ENCODE measurements around the gene TINCR. TPM values are rescaled to one million over a fixed set of nuclear protein-coding genes. Genes with fewer than 3 reads are reported as not detected.
A peak's percentile ranks its signal among the peaks of the same experiment; 100 is the strongest.

The TINCR gene
- total RNA-seq, 1 donor from 2014 or later, result 3.7 TPM

- DNase-seq (ENCODE audit: low spot score), result no peak
Measured at GRCh38 chr19:5590865-5591154, 23.1 kb upstream of the TINCR start.

GRCh38 chr19:5590151-5590864, 22.6 kb upstream of the TINCR start:
- no peak for DNase-seq (ENCODE audit: low spot score)

More at GRCh38 chr19:5590865-5591154, 23.1 kb upstream of the TINCR start:
- intact Hi-C loops (cut with DNase I), result no loop called here
- ATAC-seq, result no peak

DNA sequence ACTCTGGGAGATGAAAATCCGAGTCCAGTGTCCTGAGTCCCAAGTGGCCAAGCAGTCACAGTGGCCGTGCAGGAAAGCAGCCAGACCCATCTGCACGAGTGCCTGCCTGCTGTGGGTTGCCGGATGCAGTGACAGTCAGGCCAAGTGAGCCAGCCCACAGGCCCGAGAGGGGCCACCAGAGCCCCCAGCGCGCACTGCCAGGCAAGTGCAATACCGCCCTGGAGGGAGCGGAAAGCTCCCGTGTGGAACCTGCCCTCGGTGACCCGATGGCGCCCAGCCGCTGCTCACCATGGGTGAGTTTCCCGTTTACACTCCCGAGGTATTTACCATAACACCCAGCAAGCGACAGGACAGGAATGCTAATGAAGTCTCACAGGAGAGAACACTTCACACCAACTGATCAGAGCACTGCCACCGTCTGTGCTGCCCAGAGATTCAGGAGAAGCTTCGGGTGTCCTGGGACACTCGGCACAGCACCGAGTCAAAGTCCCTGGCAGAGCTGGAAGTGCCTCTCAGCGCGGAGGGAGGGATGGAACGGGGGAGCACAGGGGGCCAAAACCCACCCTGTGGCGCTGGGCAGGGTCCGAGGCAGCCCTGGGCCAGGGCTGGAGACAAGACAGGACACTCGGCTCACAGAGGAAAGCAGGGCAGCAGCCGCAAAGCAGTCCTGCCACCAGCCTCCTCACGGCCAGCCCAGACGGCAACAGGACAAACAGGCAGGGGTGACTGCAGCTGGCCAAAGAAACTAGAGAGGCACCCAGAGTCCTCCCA, 21.3 kb upstream of the TINCR start:
- no peak for ATAC-seq
- intact Hi-C loops (cut with DNase I), result no loop called here
- DNase-seq (ENCODE audit: low spot score), result no peak

More at GRCh38 chr19:5590151-5590864, 22.6 kb upstream of the TINCR start:
- ATAC-seq, result no peak
- intact Hi-C loops (cut with DNase I), result no loop called here

- intact Hi-C loops (cut with DNase I), result no loop called here
- DNase-seq (ENCODE audit: low spot score), result no peak
- no peak for ATAC-seq
Measured at GRCh38 chr19:5588441-5588840, 20.7 kb upstream of the TINCR start.

- DNase-seq (ENCODE audit: low spot score) (no peak), ATAC-seq (no peak)
- intact Hi-C loops (cut with DNase I), result no loop called here
Measured at GRCh38 chr19:5587661-5588060, 19.9 kb upstream of the TINCR start.

GRCh38 chr19:5587071-5587455, 19.3 kb upstream of the TINCR start:
- DNase-seq (ENCODE audit: low spot score) (no peak), ATAC-seq (no peak)
- intact Hi-C loops (cut with DNase I), result no loop called here

DNA sequence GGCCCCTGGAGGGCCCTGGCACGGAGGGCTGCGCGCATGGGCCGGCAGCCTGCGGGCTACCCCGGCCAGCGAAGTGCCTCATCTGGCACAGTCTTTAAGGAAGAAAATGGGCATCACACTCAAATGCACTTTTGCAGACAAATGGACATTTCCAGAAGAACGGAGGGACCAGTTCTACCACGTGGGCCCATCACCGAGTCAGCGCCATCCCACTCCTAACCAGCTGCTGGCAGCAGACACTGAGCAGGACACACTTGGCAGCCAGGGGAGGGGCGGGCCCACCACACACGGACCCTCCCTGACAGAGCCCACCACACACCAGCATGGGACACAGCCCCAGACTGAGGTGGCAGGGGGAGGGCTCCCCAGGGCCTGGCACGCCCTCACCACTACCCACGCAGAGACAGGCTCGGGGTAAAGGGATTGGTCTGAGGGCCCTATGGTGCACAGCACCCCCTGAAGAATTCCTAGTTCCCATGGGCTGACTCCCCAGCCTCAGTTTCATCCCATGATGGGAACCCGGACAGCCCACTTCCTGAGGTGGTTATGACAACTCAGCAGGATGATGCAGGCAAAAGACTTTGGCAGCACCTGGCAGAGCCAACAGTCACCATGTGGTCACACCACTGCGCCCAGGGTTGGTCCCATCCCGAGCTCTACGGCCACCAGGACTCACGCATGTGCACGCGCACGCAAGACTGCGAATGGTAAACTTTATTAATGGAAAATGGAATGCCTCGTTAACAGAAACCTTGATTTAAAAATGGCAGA, 18.7 kb upstream of the TINCR start:
- intact Hi-C loops (cut with DNase I), result no loop called here
- ATAC-seq, result peak; percentile 11
- no peak for DNase-seq (ENCODE audit: low spot score)

- no peak for DNase-seq (ENCODE audit: low spot score)
- intact Hi-C loops (cut with DNase I), result no loop called here
- ATAC-seq, result peak; percentile 30
Measured at GRCh38 chr19:5585461-5586299, 17.9 kb upstream of the TINCR start.

DNA sequence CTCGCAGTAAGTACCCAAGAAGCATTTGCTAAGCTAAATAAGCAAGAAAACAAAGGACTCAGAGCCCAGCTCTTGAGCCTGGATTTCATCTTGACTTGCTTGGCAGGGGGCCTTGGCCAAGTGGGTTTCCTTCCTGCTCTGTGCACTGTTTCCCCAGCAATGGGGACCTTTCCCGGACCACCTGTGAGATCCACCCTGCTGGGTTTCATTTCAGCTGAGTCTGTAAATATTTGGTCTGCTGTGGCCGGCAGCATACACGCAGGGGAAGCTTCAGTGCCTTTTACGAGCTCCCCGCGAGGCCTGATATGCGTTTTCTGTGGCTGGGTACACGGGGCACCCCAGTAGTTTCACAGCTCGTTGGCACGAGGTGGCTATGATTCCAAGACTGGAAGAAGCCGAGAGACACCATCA, 12.4 kb upstream of the TINCR start:
- intact Hi-C loops (cut with DNase I), result no loop called here
- DNase-seq (ENCODE audit: low spot score) (no peak), ATAC-seq (no peak)

DNA sequence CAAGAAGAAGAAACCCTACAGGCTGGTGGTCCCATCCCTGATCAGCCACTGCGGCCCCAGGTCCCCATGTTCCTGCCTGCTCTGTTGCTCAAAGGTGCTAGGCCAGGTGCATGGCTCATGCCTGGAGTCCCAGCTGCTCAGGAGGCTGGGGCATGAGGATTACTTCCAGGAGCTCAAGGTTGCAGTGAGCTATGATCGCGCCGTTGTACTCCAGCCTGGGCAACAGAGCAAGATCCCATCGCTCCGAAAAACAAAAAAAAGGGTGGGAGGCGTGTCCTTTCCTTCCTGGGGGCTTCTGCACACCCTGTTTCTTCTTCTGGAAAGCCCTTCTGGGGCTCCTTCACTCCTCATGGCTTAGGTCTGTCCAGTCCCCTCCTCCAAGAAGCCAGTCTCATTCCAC, 11.9 kb upstream of the TINCR start:
- intact Hi-C loops (cut with DNase I), result loop anchor here (5.0 kb wide), 1 partner anchor 532 kb away; no protein-coding TSS in a partner anchor
- DNase-seq (ENCODE audit: low spot score) (no peak), ATAC-seq (no peak)

GRCh38 chr19:5579286-5579685, 11.5 kb upstream of the TINCR start:
- no peak for ATAC-seq
- DNase-seq (ENCODE audit: low spot score), result no peak
- intact Hi-C loops (cut with DNase I), result loop anchor here (5.0 kb wide), 1 partner anchor 532 kb away; no protein-coding TSS in a partner anchor

DNA sequence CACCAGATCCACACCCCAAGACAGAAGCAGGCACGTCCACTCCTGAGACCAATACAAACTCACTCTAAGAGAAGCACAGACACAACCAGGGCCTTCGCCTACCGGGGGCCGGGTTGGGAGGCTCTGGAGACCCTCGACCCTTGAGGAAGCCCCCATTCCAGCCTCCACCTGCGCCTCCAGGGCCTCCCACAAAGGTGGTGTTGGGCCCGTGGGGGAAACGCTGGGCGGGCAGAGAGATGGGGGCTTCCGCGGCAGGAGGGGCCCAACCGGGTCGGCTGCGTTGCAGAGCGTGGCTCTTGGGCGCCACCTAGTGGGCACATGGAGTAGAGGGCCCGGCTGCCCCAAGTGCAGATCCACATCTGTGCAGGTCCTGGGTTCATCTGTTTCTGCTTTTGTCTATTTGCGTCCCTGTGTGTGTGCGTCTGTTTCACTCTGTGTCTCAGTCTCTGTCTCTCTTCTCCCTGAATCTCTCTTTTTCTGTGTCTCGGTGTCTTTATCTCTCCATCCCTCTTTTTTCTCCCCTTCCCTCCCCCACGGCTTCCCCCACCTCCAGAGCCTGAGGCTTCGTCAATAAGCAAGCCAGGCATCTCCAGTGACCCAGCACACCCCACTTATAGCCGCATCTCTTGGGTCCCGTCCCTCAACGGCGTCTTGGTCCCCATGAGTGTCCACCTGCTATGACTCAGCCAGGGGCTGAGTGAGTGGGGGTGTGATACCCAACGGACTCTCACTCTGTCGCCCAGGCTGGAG, 10.5 kb upstream of the TINCR start:
- DNase-seq (ENCODE audit: low spot score) (peak; percentile 83), ATAC-seq (peak; percentile 89)
- intact Hi-C loops (cut with DNase I), result loop anchor here (5.0 kb wide), 1 partner anchor 531 kb away; no protein-coding TSS in a partner anchor

- intact Hi-C loops (cut with DNase I), result loop anchor here (5.0 kb wide), 1 partner anchor 528 kb away; no protein-coding TSS in a partner anchor
- DNase-seq (ENCODE audit: low spot score) (no peak), ATAC-seq (no peak)
Measured at GRCh38 chr19:5575590-5575989, 7.8 kb upstream of the TINCR start.

- ATAC-seq, result no peak
- no peak for DNase-seq (ENCODE audit: low spot score)
- intact Hi-C loops (cut with DNase I), result no loop called here
Measured at GRCh38 chr19:5572556-5573286, 5.0 kb upstream of the TINCR start.

- no peak for DNase-seq (ENCODE audit: low spot score)
- intact Hi-C loops (cut with DNase I), result no loop called here
- ATAC-seq, result no peak
Measured at GRCh38 chr19:5571777-5572176, 4.0 kb upstream of the TINCR start.

DNA sequence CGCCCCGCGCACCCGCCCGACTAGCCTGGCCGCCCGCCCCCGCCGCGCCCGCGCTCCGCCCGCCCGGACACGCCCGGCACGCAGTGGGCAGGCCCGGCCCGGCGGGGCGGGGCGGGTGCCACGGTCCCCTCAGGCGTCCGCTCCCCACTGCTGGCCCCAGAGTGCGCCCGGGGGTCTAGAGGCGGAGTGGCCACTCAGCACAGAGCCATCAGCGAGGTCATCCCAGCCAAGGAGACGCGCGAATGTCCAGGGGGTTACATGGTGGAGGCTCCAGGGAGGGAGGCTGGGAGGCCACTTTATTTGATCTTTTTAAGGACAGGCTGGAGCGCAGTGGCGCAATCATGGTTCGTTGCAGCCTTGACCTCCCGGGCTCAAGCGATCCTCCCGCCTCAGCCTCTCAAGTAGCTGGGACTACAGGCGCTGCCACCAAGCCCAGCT, 236 bp upstream of the TINCR start:
- intact Hi-C loops (cut with DNase I), result no loop called here

DNA sequence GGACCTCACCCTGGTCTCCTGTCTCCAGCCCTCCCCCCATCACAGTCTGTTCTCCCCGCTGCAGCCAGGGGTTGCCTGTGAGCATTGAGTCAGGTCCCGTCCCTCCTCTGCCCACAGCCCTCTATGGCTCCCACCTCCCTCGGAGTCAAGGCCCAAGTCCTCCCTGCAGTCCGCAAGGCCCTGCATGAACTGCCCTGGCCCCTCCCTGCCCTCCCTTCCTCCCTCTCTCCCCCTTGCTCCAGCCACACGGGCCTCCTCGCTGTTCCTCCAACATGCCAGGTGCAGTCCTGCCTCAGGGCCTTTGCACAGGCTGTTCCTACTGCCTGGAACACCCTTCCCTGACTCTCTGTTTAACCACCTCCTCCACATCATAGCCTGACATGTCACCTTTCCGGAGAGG, 2.8 kb downstream of the TINCR start:
- no peak for ATAC-seq
- intact Hi-C loops (cut with DNase I), result no loop called here
- no peak for DNase-seq (ENCODE audit: low spot score)

More for the DNA sequence above, 236 bp upstream of the TINCR start:
- ATAC-seq, result no peak
- DNase-seq (ENCODE audit: low spot score), result no peak
